ENCODE measurements around the gene ARHGAP22. TPM values are rescaled to one million over a fixed set of nuclear protein-coding genes. Genes with fewer than 3 reads are reported as not detected.

ARHGAP22 gene
- polyA plus RNA-seq, 1 experiment: 7.2 TPM

GRCh38 chr10:48455392-48456151, 149.3 kb downstream of the ARHGAP22 start:
- no peak for TF ChIP-seq CTCF (IDR thresholded peaks at IDR 0.05; ENCODE audit: insufficient read depth, low read depth, low read length)
- H3K4me3 ChIP-seq (ENCODE audit: low read depth, low read length): no peak overlapping the region
- H3K36me3 ChIP-seq (ENCODE audit: control insufficient read depth, insufficient read depth, low read length): peaks cover 14% of the 10 kb centered on the region
- no peak for DNase-seq (ENCODE audit: low read depth)
- ChIA-PET CTCF (interaction anchor here (0.7 to 1.3 kb wide), 2 partner anchors 13 to 201 kb away, joined by 3 read pairs; no protein-coding TSS in a partner anchor), POLR2A (no interaction called here)
- H3K27me3 ChIP-seq (ENCODE audit: control insufficient read depth, insufficient read depth, low read length): no peaks in the 10 kb centered on the region

- no peaks in the 10 kb centered on the region for H3K27me3 ChIP-seq (ENCODE audit: control insufficient read depth, insufficient read depth, low read length)
- ChIA-PET POLR2A (no interaction called here), CTCF (interaction anchor here (1.3 kb wide), 1 partner anchor 14 kb away, joined by 3 read pairs; no protein-coding TSS in a partner anchor)
- TF ChIP-seq CTCF (IDR thresholded peaks at IDR 0.05; ENCODE audit: insufficient read depth, low read depth, low read length): no peak
- peaks cover 15% of the 10 kb centered on the region for H3K36me3 ChIP-seq (ENCODE audit: control insufficient read depth, insufficient read depth, low read length)
- no peak overlapping the region for H3K4me3 ChIP-seq (ENCODE audit: low read depth, low read length)
- DNase-seq (ENCODE audit: low read depth): no peak
These were observed 149.8 kb downstream of the ARHGAP22 start for GRCh38 chr10:48455055-48455391.

DNA sequence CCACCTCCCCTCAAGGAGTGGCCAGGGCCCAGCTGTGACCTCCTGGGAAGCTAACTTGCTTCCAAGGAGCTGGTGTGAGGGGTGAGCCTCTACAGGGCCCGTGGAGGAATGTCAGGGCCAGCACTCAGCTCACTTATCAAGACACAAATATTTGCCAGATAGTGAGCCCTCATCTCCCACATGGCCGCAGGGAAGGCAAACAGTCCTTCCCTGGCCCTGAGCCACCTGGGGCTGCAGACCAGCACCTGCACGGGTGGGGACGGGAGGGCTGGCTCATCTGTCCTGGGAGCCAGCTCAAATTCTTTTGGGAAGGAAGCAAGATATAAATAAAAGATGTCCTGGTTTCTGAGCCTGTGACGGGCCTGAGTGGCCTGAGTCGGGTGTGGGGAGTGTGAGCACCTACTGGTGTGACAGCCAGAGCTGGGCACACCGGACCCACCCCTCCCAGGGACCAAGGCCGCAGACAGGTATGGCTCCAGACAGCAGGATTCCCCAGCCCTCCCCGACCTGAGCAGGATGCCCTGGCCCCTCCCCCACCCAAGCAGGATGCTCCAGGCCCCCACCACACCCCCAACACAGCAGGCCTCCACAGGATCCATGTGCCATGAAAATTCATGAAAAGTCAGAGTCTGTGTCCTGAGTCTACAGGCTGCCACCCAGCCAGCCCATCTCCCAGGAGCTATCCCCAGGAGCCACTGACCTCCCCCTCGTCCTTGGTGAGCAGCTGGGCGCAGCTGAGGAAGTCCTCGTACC, 150.4 kb downstream of the ARHGAP22 start:
- TF ChIP-seq CTCF (IDR thresholded peaks at IDR 0.05; ENCODE audit: insufficient read depth, low read depth, low read length): no peak
- CTCF ChIA-PET: interaction anchor here (1.0 kb wide), 1 partner anchor 21 kb away, joined by 3 read pairs; no protein-coding TSS in a partner anchor
- DNase-seq (ENCODE audit: low read depth): no peak
- no peaks in the 10 kb centered on the region for H3K27me3 ChIP-seq (ENCODE audit: control insufficient read depth, insufficient read depth, low read length)
- POLR2A ChIA-PET: no interaction called here
- H3K4me3 ChIP-seq (ENCODE audit: low read depth, low read length): no peak overlapping the region
- H3K36me3 ChIP-seq (ENCODE audit: control insufficient read depth, insufficient read depth, low read length): peaks cover 18% of the 10 kb centered on the region

DNA sequence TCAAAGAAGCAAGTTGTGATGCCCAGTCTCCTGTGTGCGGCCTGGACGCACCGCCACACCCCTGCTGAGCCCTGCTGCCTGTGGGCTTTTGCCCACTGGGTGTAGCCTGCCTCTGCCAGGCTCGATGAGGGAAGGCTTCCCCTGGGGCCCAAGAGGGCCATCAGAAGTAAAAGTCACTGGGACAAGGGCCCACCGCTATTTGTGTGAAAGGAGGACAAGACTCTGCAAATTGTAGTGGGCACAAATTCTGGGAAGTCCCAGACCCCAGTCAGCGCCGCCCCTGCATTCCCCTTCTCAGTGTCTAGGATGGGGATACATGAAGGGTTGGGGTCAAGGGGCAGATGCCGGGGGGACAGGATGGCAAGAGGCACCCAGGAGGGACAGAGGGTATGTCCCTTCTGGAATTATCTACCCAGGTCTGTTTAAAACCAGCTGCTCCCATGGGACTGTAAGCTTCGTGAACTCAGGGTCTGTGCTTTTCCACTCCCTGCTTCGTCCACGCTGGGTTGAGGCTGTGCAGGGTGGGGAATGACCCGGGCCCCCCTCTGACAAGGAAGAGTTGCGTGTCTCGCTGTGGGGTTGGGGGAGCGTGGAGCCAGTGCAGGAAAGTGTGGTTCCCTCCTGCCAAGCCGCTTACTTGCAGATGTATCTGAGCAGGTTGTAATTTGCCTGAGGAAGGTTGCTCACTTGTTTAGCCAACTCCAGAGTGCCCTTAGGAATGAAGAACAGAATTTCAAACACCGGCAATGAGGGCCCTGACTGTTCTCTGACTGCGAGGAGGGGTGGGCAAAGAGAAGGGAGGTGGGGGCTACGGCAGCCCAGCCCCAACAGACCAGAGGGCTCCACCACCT, 151.2 kb downstream of the ARHGAP22 start:
- CTCF ChIA-PET: interaction anchor here (1.0 kb wide), 1 partner anchor 20 kb away, joined by 3 read pairs; no protein-coding TSS in a partner anchor

More for the DNA sequence above, 151.2 kb downstream of the ARHGAP22 start:
- DNase-seq (ENCODE audit: low read depth): no peak
- H3K4me3 ChIP-seq (ENCODE audit: low read depth, low read length): no peak overlapping the region
- H3K36me3 ChIP-seq (ENCODE audit: control insufficient read depth, insufficient read depth, low read length): peaks cover 20% of the 10 kb centered on the region
- no peaks in the 10 kb centered on the region for H3K27me3 ChIP-seq (ENCODE audit: control insufficient read depth, insufficient read depth, low read length)
- TF ChIP-seq CTCF (IDR thresholded peaks at IDR 0.05; ENCODE audit: insufficient read depth, low read depth, low read length): no peak
- POLR2A ChIA-PET: no interaction called here

Measured in BJ (cell line).